Measurements from ENCODE around the gene CDC27. TPM values are rescaled to one million over a fixed set of nuclear protein-coding genes. Genes with fewer than 3 reads are reported as not detected.
A peak's percentile ranks its signal among the peaks of the same experiment; 100 is the strongest.
"Not testable (repeated sequence)": the region's sequence is repeated elsewhere in the genome, so short reads cannot be mapped to it uniquely, and the experiment has no call there.

CDC27 gene
- total and polyA plus RNA-seq, 2 donors (not counting 1 experiment from before 2014, with no cell fraction given) = 106 to 137 TPM

GRCh38 chr17:47076171-47076570, 112.9 kb downstream of the CDC27 start:
- H3K36me3 ChIP-seq (ENCODE audit: control insufficient read depth, insufficient read depth, low read length) = no peaks in the 10 kb centered on the region
- H3K27me3 ChIP-seq (ENCODE audit: control insufficient read depth, insufficient read depth, low read length) = no peaks in the 10 kb centered on the region
- no peaks in the 10 kb centered on the region for H3K4me1 ChIP-seq (ENCODE audit: control insufficient read depth, extremely low read depth, insufficient read depth, low read length)
- H3K4me2 ChIP-seq (ENCODE audit: extremely low read depth, insufficient read depth, low read length) = no peak overlapping the region
- no peaks in the 10 kb centered on the region for H3K79me2 ChIP-seq (ENCODE audit: control insufficient read depth, insufficient read depth, low read length)
- no peaks in the 10 kb centered on the region for H4K20me1 ChIP-seq (ENCODE audit: control insufficient read depth, extremely low read depth, insufficient read depth, low read length)
- no peak overlapping the region for H3K27ac ChIP-seq (ENCODE audit: insufficient read depth, low read length)
- H3K9me3 ChIP-seq (ENCODE audit: control insufficient read depth, insufficient read depth, low read depth, low read length) = no peaks in the 10 kb centered on the region
- H3K4me3 ChIP-seq (replicated peaks in 1 of 4; ENCODE audit: control extremely low read depth in 1 of 4, insufficient read depth in 1 of 4, low read depth in 3 of 4, low read length in 4 of 4) = no peak overlapping the region
- no peak overlapping the region for H2AFZ ChIP-seq (ENCODE audit: low read length)
- DNase-seq (ENCODE audit: low read depth in 2 of 2) = peak; percentile 40 to 81
- no peak overlapping the region for H3K9ac ChIP-seq (ENCODE audit: insufficient read depth, low read length)
- TF ChIP-seq CTCF (conservative IDR thresholded peaks at IDR 0.05 in 1 of 2, IDR thresholded peaks at IDR 0.05 in 1 of 2; ENCODE audit: low read depth in 1 of 2, low read length in 2 of 2) (no peak), EZH2 (IDR thresholded peaks at IDR 0.05; ENCODE audit: low read length, missing control alignments) (no peak)

GRCh38 chr17:47074361-47074760, 114.7 kb downstream of the CDC27 start:
- H4K20me1 ChIP-seq (ENCODE audit: control insufficient read depth, extremely low read depth, insufficient read depth, low read length); H3K36me3 ChIP-seq (ENCODE audit: control insufficient read depth, insufficient read depth, low read length); H3K4me3 ChIP-seq (replicated peaks in 1 of 4; ENCODE audit: control extremely low read depth in 1 of 4, insufficient read depth in 1 of 4, low read depth in 3 of 4, low read length in 4 of 4); H3K27ac ChIP-seq (ENCODE audit: insufficient read depth, low read length); H3K4me2 ChIP-seq (ENCODE audit: extremely low read depth, insufficient read depth, low read length); H3K79me2 ChIP-seq (ENCODE audit: control insufficient read depth, insufficient read depth, low read length); DNase-seq (ENCODE audit: low read depth in 2 of 2); H3K9me3 ChIP-seq (ENCODE audit: control insufficient read depth, insufficient read depth, low read depth, low read length); H2AFZ ChIP-seq (ENCODE audit: low read length); H3K9ac ChIP-seq (ENCODE audit: insufficient read depth, low read length); H3K27me3 ChIP-seq (ENCODE audit: control insufficient read depth, insufficient read depth, low read length); H3K4me1 ChIP-seq (ENCODE audit: control insufficient read depth, extremely low read depth, insufficient read depth, low read length): not testable (repeated sequence)

- H3K4me1 ChIP-seq (ENCODE audit: control insufficient read depth, extremely low read depth, insufficient read depth, low read length); H4K20me1 ChIP-seq (ENCODE audit: control insufficient read depth, extremely low read depth, insufficient read depth, low read length); H3K36me3 ChIP-seq (ENCODE audit: control insufficient read depth, insufficient read depth, low read length); DNase-seq (ENCODE audit: low read depth in 2 of 2); H3K9ac ChIP-seq (ENCODE audit: insufficient read depth, low read length); H3K9me3 ChIP-seq (ENCODE audit: control insufficient read depth, insufficient read depth, low read depth, low read length); H3K27me3 ChIP-seq (ENCODE audit: control insufficient read depth, insufficient read depth, low read length); H3K4me3 ChIP-seq (replicated peaks in 1 of 4; ENCODE audit: control extremely low read depth in 1 of 4, insufficient read depth in 1 of 4, low read depth in 3 of 4, low read length in 4 of 4); H3K4me2 ChIP-seq (ENCODE audit: extremely low read depth, insufficient read depth, low read length); H3K79me2 ChIP-seq (ENCODE audit: control insufficient read depth, insufficient read depth, low read length); H2AFZ ChIP-seq (ENCODE audit: low read length); H3K27ac ChIP-seq (ENCODE audit: insufficient read depth, low read length): not testable (repeated sequence)
Measured at GRCh38 chr17:47073629-47074028, 115.5 kb downstream of the CDC27 start.

- H4K20me1 ChIP-seq (ENCODE audit: control insufficient read depth, extremely low read depth, insufficient read depth, low read length) = no peaks in the 10 kb centered on the region
- H2AFZ ChIP-seq (ENCODE audit: low read length) = no peak overlapping the region
- H3K27ac ChIP-seq (ENCODE audit: insufficient read depth, low read length) = no peak overlapping the region
- H3K27me3 ChIP-seq (ENCODE audit: control insufficient read depth, insufficient read depth, low read length) = no peaks in the 10 kb centered on the region
- no peak overlapping the region for H3K4me2 ChIP-seq (ENCODE audit: extremely low read depth, insufficient read depth, low read length)
- no peaks in the 10 kb centered on the region for H3K36me3 ChIP-seq (ENCODE audit: control insufficient read depth, insufficient read depth, low read length)
- no peak overlapping the region for H3K4me3 ChIP-seq (replicated peaks in 1 of 4; ENCODE audit: control extremely low read depth in 1 of 4, insufficient read depth in 1 of 4, low read depth in 3 of 4, low read length in 4 of 4)
- H3K9ac ChIP-seq (ENCODE audit: insufficient read depth, low read length) = no peak overlapping the region
- DNase-seq (ENCODE audit: low read depth in 2 of 2) = peak; percentile 9 to 43
- H3K79me2 ChIP-seq (ENCODE audit: control insufficient read depth, insufficient read depth, low read length) = no peaks in the 10 kb centered on the region
- no peak for TF ChIP-seq CTCF (conservative IDR thresholded peaks at IDR 0.05 in 1 of 2, IDR thresholded peaks at IDR 0.05 in 1 of 2; ENCODE audit: low read depth in 1 of 2, low read length in 2 of 2)
- TF ChIP-seq EZH2 (IDR thresholded peaks at IDR 0.05; ENCODE audit: low read length, missing control alignments) = no peak
- no peaks in the 10 kb centered on the region for H3K4me1 ChIP-seq (ENCODE audit: control insufficient read depth, extremely low read depth, insufficient read depth, low read length)
- H3K9me3 ChIP-seq (ENCODE audit: control insufficient read depth, insufficient read depth, low read depth, low read length) = no peaks in the 10 kb centered on the region
Measured at GRCh38 chr17:47072886-47073285, 116.2 kb downstream of the CDC27 start.

- not testable (repeated sequence) for H3K27me3 ChIP-seq (ENCODE audit: control insufficient read depth, insufficient read depth, low read length); H3K36me3 ChIP-seq (ENCODE audit: control insufficient read depth, insufficient read depth, low read length); H4K20me1 ChIP-seq (ENCODE audit: control insufficient read depth, extremely low read depth, insufficient read depth, low read length); H3K4me1 ChIP-seq (ENCODE audit: control insufficient read depth, extremely low read depth, insufficient read depth, low read length); H3K27ac ChIP-seq (ENCODE audit: insufficient read depth, low read length); H3K9me3 ChIP-seq (ENCODE audit: control insufficient read depth, insufficient read depth, low read depth, low read length); DNase-seq (ENCODE audit: low read depth in 2 of 2); H3K9ac ChIP-seq (ENCODE audit: insufficient read depth, low read length); H3K4me3 ChIP-seq (replicated peaks in 1 of 4; ENCODE audit: control extremely low read depth in 1 of 4, insufficient read depth in 1 of 4, low read depth in 3 of 4, low read length in 4 of 4); H3K79me2 ChIP-seq (ENCODE audit: control insufficient read depth, insufficient read depth, low read length); H3K4me2 ChIP-seq (ENCODE audit: extremely low read depth, insufficient read depth, low read length); H2AFZ ChIP-seq (ENCODE audit: low read length)
Measured at GRCh38 chr17:47071171-47071570, 117.9 kb downstream of the CDC27 start.
